Neural cell (in vitro differentiated cells): ENCODE measurements around the gene QSER1. TPM values are rescaled to one million over a fixed set of nuclear protein-coding genes. Genes with fewer than 3 reads are reported as not detected.
"Not testable (repeated sequence)": the region's sequence is repeated elsewhere in the genome, so short reads cannot be mapped to it uniquely, and the experiment has no call there.

ENCODE experiments used
- H2AFZ ChIP-seq: fragments of 200-600, 300-800 bp; sonication (generic), shearing (Covaris generic); 2 replicates; pipeline ENCODE4 v1.6.0; 2014; ENCODE audit warnings: low read depth, mild to moderate bottlenecking, antibody characterized with exemption, low read length, moderate library complexity
- H3F3A ChIP-seq: fragments of 200-600 bp; shearing (Covaris generic); 2 replicates; pipeline ENCODE4 v1.6.1; 2016; ENCODE audit warnings: mild to moderate bottlenecking, moderate library complexity, mixed read lengths, antibody characterized with exemption, low read length; ENCODE audit not compliant: insufficient read depth, poor library complexity, severe bottlenecking
- H3K27ac ChIP-seq: fragments of 200-600, 300-800 bp; sonication (generic), shearing (Covaris generic); 2 replicates; pipeline ENCODE4 v1.5.1; 2014; ENCODE audit warnings: mild to moderate bottlenecking, low read length, moderate library complexity
- H3K27me3 ChIP-seq: fragments of 300-800, 200-600 bp; sonication (generic), shearing (Covaris generic); 2 replicates; pipeline ENCODE4 v1.6.0; 2014; ENCODE audit warnings: mild to moderate bottlenecking, low read depth, low read length, moderate library complexity; ENCODE audit not compliant: insufficient read depth
- H3K36me3 ChIP-seq: fragments of 300-800, 200-600 bp; sonication (generic), shearing (Covaris generic); 2 replicates; pipeline ENCODE4 v1.5.1; 2014; ENCODE audit warnings: mild to moderate bottlenecking, antibody characterized with exemption, low read length, moderate library complexity; ENCODE audit not compliant: insufficient read depth
- H3K4me2 ChIP-seq: fragments of 300-800, 200-600 bp; sonication (generic), shearing (Covaris generic); 2 replicates; pipeline ENCODE4 v1.6.0; 2014; ENCODE audit warnings: mild to moderate bottlenecking, low read length
- H3K4me3 ChIP-seq: fragments of 300-800, 200-600 bp; sonication (generic), shearing (Covaris generic); 2 replicates; pipeline ENCODE4 v1.5.1; 2014; ENCODE audit warnings: mild to moderate bottlenecking, low read length, moderate library complexity
- H3K79me2 ChIP-seq: fragments of 200-600 bp; shearing (Covaris generic); replicated peaks from 2 replicates; pipeline ENCODE4 v1.6.0; 2014; ENCODE audit warnings: mild to moderate bottlenecking, low read length, moderate library complexity; ENCODE audit not compliant: insufficient read depth
- H3K9ac ChIP-seq: fragments of 300-800, 200-600 bp; sonication (generic), shearing (Covaris generic); 2 replicates; pipeline ENCODE4 v1.6.1; 2016; ENCODE audit warnings: mild to moderate bottlenecking, low read length, mixed read lengths
- H3K9me2 ChIP-seq: fragments of 200-600 bp; shearing (Covaris generic); 2 replicates; pipeline ENCODE4 v1.6.1; 2016; ENCODE audit warnings: mild to moderate bottlenecking, low read length, mixed read lengths; ENCODE audit not compliant: insufficient read depth
- H3K9me3 ChIP-seq: fragments of 200-600, 300-800 bp; sonication (generic), shearing (Covaris generic); 2 replicates; pipeline ENCODE4 v1.6.1; 2016; ENCODE audit warnings: mild to moderate bottlenecking, mixed run types, low read length, moderate library complexity, mixed read lengths
- H4K20me1 ChIP-seq: fragments of 200-600 bp; shearing (Covaris generic); 2 replicates; pipeline ENCODE4 v1.6.1; 2016; ENCODE audit warnings: mild to moderate bottlenecking, mixed run types; ENCODE audit not compliant: insufficient read depth
- CTCF ChIP-seq: fragments of 450-650 bp; IDR thresholded peaks from 2 replicates; pipeline ENCODE4 v1.5.1; 2014; ENCODE audit warnings: antibody characterized with exemption, mild to moderate bottlenecking, moderate library complexity; ENCODE audit not compliant: poor library complexity, severe bottlenecking
- EP300 ChIP-seq: fragments of 450-650 bp; conservative IDR thresholded peaks from 2 replicates; pipeline ENCODE4 v1.6.1; 2014; ENCODE audit warnings: antibody characterized with exemption, mild to moderate bottlenecking, moderate library complexity; ENCODE audit not compliant: poor library complexity, severe bottlenecking
- EZH2 ChIP-seq: fragments of 200-600, 300-800 bp; shearing (Covaris generic), sonication (generic); IDR thresholded peaks from 2 replicates; pipeline ENCODE4 v1.6.1; 2014; ENCODE audit warnings: antibody characterized with exemption, low read length, borderline replicate concordance, mild to moderate bottlenecking; ENCODE audit not compliant: insufficient read depth, poor library complexity, severe bottlenecking
- MXI1 ChIP-seq: fragments of 450-650 bp; conservative IDR thresholded peaks from 2 replicates; pipeline ENCODE4 v1.6.1; 2014; ENCODE audit warnings: antibody characterized with exemption, mild to moderate bottlenecking; ENCODE audit not compliant: poor library complexity, severe bottlenecking
- POLR2AphosphoS5 ChIP-seq: IDR thresholded peaks from 2 replicates; pipeline ENCODE4 v1.6.1; 2012
- RAD21 ChIP-seq: fragments of 450-650 bp; conservative IDR thresholded peaks from 2 replicates; pipeline ENCODE4 v1.6.1; 2014; ENCODE audit warnings: antibody characterized with exemption, mild to moderate bottlenecking, moderate library complexity
- REST ChIP-seq: IDR thresholded peaks from 2 replicates; pipeline ENCODE4 v1.6.1; 2012; ENCODE audit warnings: borderline replicate concordance
- SMC3 ChIP-seq: fragments of 450-650 bp; conservative IDR thresholded peaks from 2 replicates; pipeline ENCODE4 v1.6.1; 2014; ENCODE audit warnings: antibody characterized with exemption, mild to moderate bottlenecking, moderate library complexity; ENCODE audit not compliant: poor library complexity
- TAF1 ChIP-seq: IDR thresholded peaks from 2 replicates; pipeline ENCODE4 v1.6.1; 2012; ENCODE audit warnings: low read depth
- polyA plus RNA-seq: library from polyadenylated mRNA; depleted of rRNA; stranded (reverse); fragments of >200 nt; gene quantifications from 2 replicates; pipeline ENCODE4 v1.2.3, GENCODE V29; 2014

The QSER1 gene
- polyA plus RNA-seq, 1 donor from 2014 or later: 18.1 TPM

DNA sequence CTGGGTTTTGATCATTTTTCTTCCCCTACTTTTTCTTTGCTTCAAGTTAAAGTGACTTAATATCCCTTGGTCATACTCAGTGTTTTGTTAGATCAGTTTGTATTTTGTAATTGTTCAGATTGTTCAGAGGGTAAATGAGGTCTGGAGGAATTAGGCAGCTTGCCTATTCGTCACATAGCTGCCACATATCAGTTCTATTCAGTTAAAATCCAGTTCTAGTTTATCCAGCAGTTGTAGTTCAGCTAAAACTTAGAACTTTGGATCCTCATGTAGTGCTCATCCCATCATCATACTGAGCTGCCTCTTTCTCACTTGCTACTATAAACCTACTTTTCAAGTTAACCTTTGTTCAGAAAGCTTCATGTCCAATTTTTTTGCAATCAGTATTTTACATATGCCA, 75.9 kb downstream of the QSER1 start:
- Histone ChIP-seq H3K27me3 (no peaks in the 10 kb centered on the region), H3K27ac (no peak overlapping the region), H3K9me3 (no peaks in the 10 kb centered on the region), H3K79me2 (no peaks in the 10 kb centered on the region), H3K4me2 (no peak overlapping the region), H3K36me3 (peaks cover 9% of the 10 kb centered on the region), H3K9ac (no peak overlapping the region), H3K4me3 (no peak overlapping the region), H3F3A (no peaks in the 10 kb centered on the region), H4K20me1 (no peaks in the 10 kb centered on the region), H2AFZ (no peak overlapping the region), H3K9me2 (no peaks in the 10 kb centered on the region)
- TF ChIP-seq TAF1: no peak
- TF ChIP-seq CTCF: no peak
- TF ChIP-seq MXI1: no peak
- TF ChIP-seq POLR2AphosphoS5: no peak
- TF ChIP-seq EZH2: no peak
- no peak for TF ChIP-seq EP300
- no peak for TF ChIP-seq SMC3
- TF ChIP-seq RAD21: no peak
- TF ChIP-seq REST: no peak

DNA sequence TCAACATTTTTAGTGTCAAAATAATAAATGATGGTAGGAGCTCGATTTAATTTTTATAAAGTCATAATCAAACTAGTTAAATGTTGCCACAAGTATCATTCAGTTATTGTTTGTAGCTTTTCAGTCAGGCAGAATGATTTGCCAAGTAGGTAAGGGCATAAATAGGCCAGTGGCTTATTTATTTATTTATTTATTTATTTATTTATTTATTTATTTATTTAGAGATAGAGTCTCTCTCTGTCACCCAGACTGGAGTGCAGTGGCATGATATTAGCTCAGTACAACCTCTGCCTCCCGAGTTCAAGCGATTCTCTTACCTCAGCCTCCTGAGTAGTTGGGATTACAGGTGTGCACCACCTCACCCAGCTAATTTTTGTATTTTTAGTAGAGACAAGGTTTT, 79.6 kb downstream of the QSER1 start:
- H3K36me3 ChIP-seq: peaks cover 15% of the 10 kb centered on the region
- not testable (repeated sequence) for H3K9me3 ChIP-seq, H3K9ac ChIP-seq

GRCh38 chr11:32972781-32973180, 80.2 kb downstream of the QSER1 start:
- Histone ChIP-seq H4K20me1 (no peaks in the 10 kb centered on the region), H3F3A (no peaks in the 10 kb centered on the region), H3K36me3 (peaks cover 18% of the 10 kb centered on the region), H3K79me2 (no peaks in the 10 kb centered on the region), H3K9me3 (no peaks in the 10 kb centered on the region), H3K4me2 (no peak overlapping the region), H2AFZ (no peak overlapping the region), H3K4me3 (no peak overlapping the region), H3K27ac (no peak overlapping the region), H3K27me3 (no peaks in the 10 kb centered on the region), H3K9ac (no peak overlapping the region), H3K9me2 (no peaks in the 10 kb centered on the region)
- no peak for TF ChIP-seq EP300
- TF ChIP-seq POLR2AphosphoS5: no peak
- no peak for TF ChIP-seq SMC3
- TF ChIP-seq MXI1: no peak
- no peak for TF ChIP-seq EZH2
- no peak for TF ChIP-seq RAD21
- no peak for TF ChIP-seq REST
- TF ChIP-seq TAF1: no peak
- TF ChIP-seq CTCF: no peak

More for the DNA sequence above, 79.6 kb downstream of the QSER1 start:
- not testable (repeated sequence) for H3K79me2 ChIP-seq, H4K20me1 ChIP-seq, H3K27ac ChIP-seq, H3F3A ChIP-seq, H3K27me3 ChIP-seq, H2AFZ ChIP-seq, H3K4me3 ChIP-seq, H3K4me2 ChIP-seq, H3K9me2 ChIP-seq
